ENCODE results near the gene MFN2.
A peak's percentile ranks its signal among the peaks of the same experiment; 100 is the strongest.

Gene MFN2

GRCh38 chr1:11942280-11942679 is 38.0 kb upstream of the MFN2 start:
- 90 to 97% methylated on average over 4 of the region's 4 CpGs for WGBS, 2 experiments (ENCODE audit: insufficient coverage in 2 of 2)
- Histone ChIP-seq H3K27ac (ENCODE audit: low read depth, low read length, severe bottlenecking) (no peak overlapping the region), H3K4me1 (ENCODE audit: control insufficient read depth, insufficient read depth, low read length, poor library complexity, severe bottlenecking) (peaks cover 6% of the 10 kb centered on the region), H3K9me3 (ENCODE audit: control insufficient read depth, low read length) (peaks cover 3% of the 10 kb centered on the region), H3K4me3 (ENCODE audit: extremely low read depth, insufficient read depth, low read length, poor library complexity, severe bottlenecking) (no peak overlapping the region), H3K36me3 (ENCODE audit: control insufficient read depth, insufficient read depth, low read length) (peaks cover 58% of the 10 kb centered on the region)

- H3K4me1 ChIP-seq (ENCODE audit: control insufficient read depth, insufficient read depth, low read length, poor library complexity, severe bottlenecking): peaks cover 6% of the 10 kb centered on the region
- H3K4me3 ChIP-seq (ENCODE audit: extremely low read depth, insufficient read depth, low read length, poor library complexity, severe bottlenecking): no peak overlapping the region
- H3K36me3 ChIP-seq (ENCODE audit: control insufficient read depth, insufficient read depth, low read length): peaks cover 61% of the 10 kb centered on the region
- H3K27ac ChIP-seq (ENCODE audit: low read depth, low read length, severe bottlenecking): no peak overlapping the region
- H3K9me3 ChIP-seq (ENCODE audit: control insufficient read depth, low read length): peaks cover 3% of the 10 kb centered on the region
- 100% methylated on average over 4 of the region's 4 CpGs for WGBS, 2 experiments (ENCODE audit: insufficient coverage in 2 of 2)
Observed at GRCh38 chr1:11943619-11944018, 36.6 kb upstream of the MFN2 start.

GRCh38 chr1:11944358-11944931 is 35.8 kb upstream of the MFN2 start:
- Histone ChIP-seq H3K4me1 (ENCODE audit: control insufficient read depth, insufficient read depth, low read length, poor library complexity, severe bottlenecking) (no peaks in the 10 kb centered on the region), H3K4me3 (ENCODE audit: extremely low read depth, insufficient read depth, low read length, poor library complexity, severe bottlenecking) (no peak overlapping the region), H3K27ac (ENCODE audit: low read depth, low read length, severe bottlenecking) (peak overlapping the region; percentile 33), H3K9me3 (ENCODE audit: control insufficient read depth, low read length) (peaks cover 3% of the 10 kb centered on the region), H3K36me3 (ENCODE audit: control insufficient read depth, insufficient read depth, low read length) (peaks cover 69% of the 10 kb centered on the region)
- WGBS, 2 experiments (ENCODE audit: insufficient coverage in 2 of 2): 73 to 78% methylated on average over 8 to 12 of the region's 12 CpGs

- Histone ChIP-seq H3K4me3 (ENCODE audit: extremely low read depth, insufficient read depth, low read length, poor library complexity, severe bottlenecking) (no peak overlapping the region), H3K9me3 (ENCODE audit: control insufficient read depth, low read length) (peaks cover 3% of the 10 kb centered on the region), H3K36me3 (ENCODE audit: control insufficient read depth, insufficient read depth, low read length) (peaks cover 81% of the 10 kb centered on the region), H3K4me1 (ENCODE audit: control insufficient read depth, insufficient read depth, low read length, poor library complexity, severe bottlenecking) (no peaks in the 10 kb centered on the region), H3K27ac (ENCODE audit: low read depth, low read length, severe bottlenecking) (no peak overlapping the region)
- WGBS, 2 experiments (ENCODE audit: insufficient coverage in 2 of 2): 96 to 97% methylated on average over 3 of the region's 3 CpGs
Observed at GRCh38 chr1:11946647-11947046, 33.6 kb upstream of the MFN2 start.

- peaks cover 3% of the 10 kb centered on the region for H3K9me3 ChIP-seq (ENCODE audit: control insufficient read depth, low read length)
- no peaks in the 10 kb centered on the region for H3K4me1 ChIP-seq (ENCODE audit: control insufficient read depth, insufficient read depth, low read length, poor library complexity, severe bottlenecking)
- WGBS, 2 experiments (ENCODE audit: insufficient coverage in 2 of 2): 94 to 95% methylated on average over 4 to 6 of the region's 6 CpGs
- H3K36me3 ChIP-seq (ENCODE audit: control insufficient read depth, insufficient read depth, low read length): peaks cover 83% of the 10 kb centered on the region
- H3K4me3 ChIP-seq (ENCODE audit: extremely low read depth, insufficient read depth, low read length, poor library complexity, severe bottlenecking): no peak overlapping the region
- H3K27ac ChIP-seq (ENCODE audit: low read depth, low read length, severe bottlenecking): no peak overlapping the region
Observed at GRCh38 chr1:11948822-11949458, 31.3 kb upstream of the MFN2 start.

GRCh38 chr1:11951901-11952300 is 28.3 kb upstream of the MFN2 start:
- Histone ChIP-seq H3K36me3 (ENCODE audit: control insufficient read depth, insufficient read depth, low read length) (peaks cover 81% of the 10 kb centered on the region), H3K4me3 (ENCODE audit: extremely low read depth, insufficient read depth, low read length, poor library complexity, severe bottlenecking) (no peak overlapping the region), H3K4me1 (ENCODE audit: control insufficient read depth, insufficient read depth, low read length, poor library complexity, severe bottlenecking) (no peaks in the 10 kb centered on the region), H3K9me3 (ENCODE audit: control insufficient read depth, low read length) (no peaks in the 10 kb centered on the region), H3K27ac (ENCODE audit: low read depth, low read length, severe bottlenecking) (no peak overlapping the region)
- WGBS, 2 experiments (ENCODE audit: insufficient coverage in 2 of 2): 90 to 100% methylated on average over 1 of the region's 2 CpGs

GRCh38 chr1:11952455-11953109 is 27.7 kb upstream of the MFN2 start:
- no peak overlapping the region for H3K4me3 ChIP-seq (ENCODE audit: extremely low read depth, insufficient read depth, low read length, poor library complexity, severe bottlenecking)
- no peaks in the 10 kb centered on the region for H3K9me3 ChIP-seq (ENCODE audit: control insufficient read depth, low read length)
- peaks cover 84% of the 10 kb centered on the region for H3K36me3 ChIP-seq (ENCODE audit: control insufficient read depth, insufficient read depth, low read length)
- 94% methylated on average over 7 to 9 of the region's 11 CpGs for WGBS, 2 experiments (ENCODE audit: insufficient coverage in 2 of 2)
- no peak overlapping the region for H3K27ac ChIP-seq (ENCODE audit: low read depth, low read length, severe bottlenecking)
- H3K4me1 ChIP-seq (ENCODE audit: control insufficient read depth, insufficient read depth, low read length, poor library complexity, severe bottlenecking): no peaks in the 10 kb centered on the region

GRCh38 chr1:11955221-11955620 is 25.0 kb upstream of the MFN2 start:
- Histone ChIP-seq H3K27ac (ENCODE audit: low read depth, low read length, severe bottlenecking) (no peak overlapping the region), H3K36me3 (ENCODE audit: control insufficient read depth, insufficient read depth, low read length) (peaks cover 75% of the 10 kb centered on the region), H3K4me1 (ENCODE audit: control insufficient read depth, insufficient read depth, low read length, poor library complexity, severe bottlenecking) (no peaks in the 10 kb centered on the region), H3K9me3 (ENCODE audit: control insufficient read depth, low read length) (no peaks in the 10 kb centered on the region), H3K4me3 (ENCODE audit: extremely low read depth, insufficient read depth, low read length, poor library complexity, severe bottlenecking) (no peak overlapping the region)
- 91 to 93% methylated on average over 4 to 5 of the region's 6 CpGs for WGBS, 2 experiments (ENCODE audit: insufficient coverage in 2 of 2)

- no peaks in the 10 kb centered on the region for H3K9me3 ChIP-seq (ENCODE audit: control insufficient read depth, low read length)
- H3K4me1 ChIP-seq (ENCODE audit: control insufficient read depth, insufficient read depth, low read length, poor library complexity, severe bottlenecking): no peaks in the 10 kb centered on the region
- peaks cover 80% of the 10 kb centered on the region for H3K36me3 ChIP-seq (ENCODE audit: control insufficient read depth, insufficient read depth, low read length)
- 88 to 93% methylated on average over 3 to 4 of the region's 5 CpGs for WGBS, 2 experiments (ENCODE audit: insufficient coverage in 2 of 2)
- no peak overlapping the region for H3K4me3 ChIP-seq (ENCODE audit: extremely low read depth, insufficient read depth, low read length, poor library complexity, severe bottlenecking)
- H3K27ac ChIP-seq (ENCODE audit: low read depth, low read length, severe bottlenecking): no peak overlapping the region
Observed at GRCh38 chr1:11957398-11957797, 22.8 kb upstream of the MFN2 start.

GRCh38 chr1:11957897-11958296 is 22.3 kb upstream of the MFN2 start:
- Histone ChIP-seq H3K4me1 (ENCODE audit: control insufficient read depth, insufficient read depth, low read length, poor library complexity, severe bottlenecking) (no peaks in the 10 kb centered on the region), H3K36me3 (ENCODE audit: control insufficient read depth, insufficient read depth, low read length) (peaks cover 80% of the 10 kb centered on the region), H3K9me3 (ENCODE audit: control insufficient read depth, low read length) (no peaks in the 10 kb centered on the region), H3K4me3 (ENCODE audit: extremely low read depth, insufficient read depth, low read length, poor library complexity, severe bottlenecking) (no peak overlapping the region), H3K27ac (ENCODE audit: low read depth, low read length, severe bottlenecking) (no peak overlapping the region)
- WGBS, 2 experiments (ENCODE audit: insufficient coverage in 2 of 2): 97% methylated on average over 8 to 12 of the region's 12 CpGs

- H3K9me3 ChIP-seq (ENCODE audit: control insufficient read depth, low read length): no peaks in the 10 kb centered on the region
- WGBS, 2 experiments (ENCODE audit: insufficient coverage in 2 of 2): 85 to 94% methylated on average over 3 of the region's 5 CpGs
- no peak overlapping the region for H3K4me3 ChIP-seq (ENCODE audit: extremely low read depth, insufficient read depth, low read length, poor library complexity, severe bottlenecking)
- no peaks in the 10 kb centered on the region for H3K4me1 ChIP-seq (ENCODE audit: control insufficient read depth, insufficient read depth, low read length, poor library complexity, severe bottlenecking)
- peaks cover 84% of the 10 kb centered on the region for H3K36me3 ChIP-seq (ENCODE audit: control insufficient read depth, insufficient read depth, low read length)
- H3K27ac ChIP-seq (ENCODE audit: low read depth, low read length, severe bottlenecking): no peak overlapping the region
Observed at GRCh38 chr1:11960276-11960675, 20.0 kb upstream of the MFN2 start.
